K562 (cell line): ENCODE data around the gene TRAPPC2L. TPM values are rescaled to one million over a fixed set of nuclear protein-coding genes. Genes with fewer than 3 reads are reported as not detected.
A peak's percentile ranks its signal among the peaks of the same experiment; 100 is the strongest.

Experiments used
- CTCF ChIP-seq, 3 experiments: IDR thresholded peaks in 2 of 3; conservative IDR thresholded peaks in 1 of 3; 2 replicates each; pipeline ENCODE4 v1.5.1; 2011 to 2012; ENCODE audit warnings: low read length in 3 of 3, mild to moderate bottlenecking in 3 of 3, control low read depth in 2 of 3, improper control_type of control experiment in 1 of 3, inconsistent platforms in 1 of 3, low read depth in 1 of 3, mixed read lengths in 1 of 3, moderate library complexity in 1 of 3; ENCODE audit not compliant: insufficient read depth in 2 of 3
- ELF4 ChIP-seq: fragments of 450-650 bp; formaldehyde crosslinking; IDR thresholded peaks from 2 replicates; pipeline ENCODE4 v1.4.0; 2022; ENCODE audit warnings: missing genetic modification characterization
- GABPB1 ChIP-seq: sonication (generic); formaldehyde crosslinking; IDR thresholded peaks from 2 replicates; pipeline ENCODE4 v1.8.0; 2022; ENCODE audit warnings: mild to moderate bottlenecking, missing genetic modification reagents
- HDAC1 ChIP-seq, 2 experiments: fragments of 450-650 bp; IDR thresholded peaks; 2 replicates each; pipeline ENCODE4 v1.6.1; 2016 to 2017; ENCODE audit warnings: inconsistent platforms in 1 of 2, mild to moderate bottlenecking in 1 of 2, moderate library complexity in 1 of 2
- HNRNPLL ChIP-seq: fragments of 200-400 bp; formaldehyde crosslinking; IDR thresholded peaks from 2 replicates; pipeline ENCODE4 v1.6.1; 2017; ENCODE audit warnings: low read length, low read depth, mild to moderate bottlenecking; ENCODE audit not compliant: poor library complexity, severe bottlenecking
- KDM4B ChIP-seq, 2 experiments: fragments of 450-650 bp in 1 of 2; sonication (generic) in 1 of 2; IDR thresholded peaks; 2 replicates each; pipeline ENCODE4 v1.6.1; 2016 to 2017; ENCODE audit warnings: borderline replicate concordance in 2 of 2, antibody characterized with exemption in 1 of 2, low read depth in 1 of 2, mild to moderate bottlenecking in 1 of 2
- LCOR ChIP-seq: sonication (generic); formaldehyde crosslinking; IDR thresholded peaks from 2 replicates; pipeline ENCODE4 v1.8.0; 2022; ENCODE audit warnings: mild to moderate bottlenecking, missing genetic modification reagents
- MEF2A ChIP-seq: IDR thresholded peaks from 2 replicates; pipeline ENCODE4 v1.6.1; 2011; ENCODE audit warnings: low read depth, mild to moderate bottlenecking, low read length, moderate library complexity; ENCODE audit not compliant: control insufficient read depth
- PHF21A ChIP-seq: fragments of 450-650 bp; IDR thresholded peaks from 2 replicates; pipeline ENCODE4 v1.6.1; 2017; ENCODE audit warnings: low read depth, borderline replicate concordance
- POLR2A ChIP-seq: fragments of 450-650 bp; conservative IDR thresholded peaks from 2 replicates; pipeline ENCODE4 v1.6.1; 2016
- POLR2AphosphoS2 ChIP-seq: IDR thresholded peaks from 2 replicates; pipeline ENCODE4 v1.6.1; 2012; ENCODE audit warnings: low read length, improper control_type of control experiment
- RAD21 ChIP-seq, 2 experiments: fragments of 250-450 bp in 1 of 2; fragments of 450-650 bp in 1 of 2; sonication (Bioruptor Pico) in 1 of 2; formaldehyde crosslinking in 1 of 2; IDR thresholded peaks in 1 of 2; conservative IDR thresholded peaks in 1 of 2; 2 replicates each; pipeline versions ENCODE4 v1.4.0 to v1.8.0; 2020 to 2022; ENCODE audit warnings: mild to moderate bottlenecking in 2 of 2, moderate library complexity in 1 of 2
- SIRT6 ChIP-seq: IDR thresholded peaks from one replicate; pipeline ENCODE4 v1.6.1; 2012; ENCODE audit warnings: low read depth, mild to moderate bottlenecking, control low read depth, inconsistent platforms, low read length, moderate library complexity
- SP1 ChIP-seq: sonication (generic); formaldehyde crosslinking; IDR thresholded peaks from 2 replicates; pipeline ENCODE4 v1.8.1; 2022; ENCODE audit warnings: mild to moderate bottlenecking, missing genetic modification reagents
- SUPT5H ChIP-seq: fragments of 450-650 bp; IDR thresholded peaks from 2 replicates; pipeline ENCODE4 v1.6.1; 2016
- TCF3 ChIP-seq: sonication (generic); formaldehyde crosslinking; IDR thresholded peaks from 2 replicates; pipeline ENCODE4 v1.4.0; 2020; ENCODE audit warnings: mild to moderate bottlenecking, missing genetic modification reagents
- TCF7 ChIP-seq: sonication (generic); IDR thresholded peaks from 2 replicates; pipeline ENCODE4 v1.6.1; 2016; ENCODE audit warnings: antibody characterized with exemption, borderline replicate concordance
- ZBTB9 ChIP-seq: fragments of 450-650 bp; formaldehyde crosslinking; IDR thresholded peaks from 2 replicates; pipeline ENCODE4 v1.4.0; 2020; ENCODE audit warnings: mild to moderate bottlenecking, moderate library complexity
- ZNF143 ChIP-seq: sonication (generic); formaldehyde crosslinking; IDR thresholded peaks from 2 replicates; pipeline ENCODE4 v1.9.0; 2022; ENCODE audit warnings: mild to moderate bottlenecking, missing genetic modification reagents
- ZNF311 ChIP-seq: fragments of 250-450 bp; sonication (Bioruptor Pico); IDR thresholded peaks from 2 replicates; pipeline ENCODE4 v1.4.0; 2020; ENCODE audit warnings: mild to moderate bottlenecking, moderate library complexity
- ZNF551 ChIP-seq: fragments of 250-450 bp; sonication (Bioruptor Pico); IDR thresholded peaks from 2 replicates; pipeline ENCODE4 v1.5.0; 2021; ENCODE audit warnings: mild to moderate bottlenecking, moderate library complexity
- polyA plus RNA-seq, 8 experiments: library from polyadenylated mRNA; depleted of rRNA in 4 of 8; stranded (reverse) in 5 of 8; unstranded in 3 of 8; fragments of >200 nt; fragmentation: Nextera tagmentation in 2 of 8; fragmentation: Illumina TruSeq in 1 of 8; extraction: Ambion mirVana in 2 of 8; extraction: Trizol in 1 of 8; gene quantifications; 2 replicates each; pipeline versions ENCODE4 v1.2.1 to v1.2.3, GENCODE V29; 2011 to 2014; ENCODE audit warnings: inconsistent platforms in 1 of 8, missing spikeins in 1 of 8
- total RNA-seq, 7 experiments: library from RNA; depleted of rRNA in 6 of 7; stranded (reverse); fragments of >200 nt in 6 of 7; fragmentation: Illumina TruSeq in 2 of 7; extraction: Trizol in 2 of 7; gene quantifications; 2 replicates each; pipeline versions ENCODE4 v1.2.1 to v1.2.3, GENCODE V29; 2011 to 2021; ENCODE audit warnings: low replicate concordance in 1 of 7
- TF ChIP-seq, protein P1 (sequence below): fragments of 250-450 bp; sonication (Bioruptor Pico); IDR thresholded peaks from 2 replicates; pipeline ENCODE4 v1.4.0; 2020; ENCODE audit warnings: mild to moderate bottlenecking, moderate library complexity
- TF ChIP-seq, protein P2 (sequence below): fragments of 450-650 bp; IDR thresholded peaks from 2 replicates; pipeline ENCODE4 v1.6.1; 2017; ENCODE audit warnings: mild to moderate bottlenecking, moderate library complexity

The TRAPPC2L gene
- total and polyA plus RNA-seq, 9 of the 15 experiments (the other 6 are each of a cell fraction or from before 2014, with no cell fraction given), result 60.4 to 398 (median 97.5) TPM

DNA sequence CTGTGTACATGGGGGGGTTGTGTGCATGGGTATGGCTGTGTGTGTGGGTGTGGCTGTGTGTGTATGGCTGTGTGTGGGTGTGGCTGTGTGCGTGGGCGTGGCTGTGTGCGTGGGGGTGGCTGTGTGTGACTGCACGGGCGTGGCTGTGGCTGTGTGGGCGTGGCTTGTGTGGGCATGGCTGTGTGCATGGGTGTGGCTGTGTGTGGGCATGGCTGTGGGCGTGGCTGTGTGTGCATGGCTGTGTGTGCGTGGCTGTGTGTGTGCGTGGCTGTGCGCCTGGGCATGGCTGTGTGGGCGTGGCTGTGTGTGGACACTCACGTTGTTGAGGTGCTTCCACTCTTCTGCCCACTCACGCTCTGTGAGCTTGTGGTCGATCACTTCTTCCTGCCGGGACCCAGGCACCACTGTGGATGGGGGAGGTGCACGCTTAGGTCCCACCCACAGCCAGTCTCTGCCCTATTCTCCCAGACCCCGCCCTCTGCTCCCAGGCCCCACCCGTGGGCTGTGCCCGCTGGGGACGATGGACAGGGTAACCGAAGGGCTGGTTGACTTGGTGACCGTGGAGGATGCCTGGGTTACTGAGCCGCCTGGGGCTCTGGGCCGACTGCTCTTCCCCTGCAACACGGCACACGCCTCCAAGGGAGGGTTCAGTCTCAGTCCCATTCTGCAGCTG lies 25.6 kb downstream of the TRAPPC2L start (continued):
- TF ChIP-seq ZNF551 (CRISPR knock-in tag), result no peak
- TF ChIP-seq ZNF311 (CRISPR knock-in tag), result no peak
- TF ChIP-seq GABPB1 (CRISPR knock-in tag), result 0 out of 2 replicates have a peak, but pooled peaks have one; percentile 32
- TF ChIP-seq SIRT6, result no peak
- TF ChIP-seq SP1 (CRISPR knock-in tag), result peak; percentile 49; the same call in 1 of the 2 replicates
- TF ChIP-seq ZBTB9, result peak; percentile 99
- TF ChIP-seq MEF2A, result no peak
- TF ChIP-seq, protein P1, sequence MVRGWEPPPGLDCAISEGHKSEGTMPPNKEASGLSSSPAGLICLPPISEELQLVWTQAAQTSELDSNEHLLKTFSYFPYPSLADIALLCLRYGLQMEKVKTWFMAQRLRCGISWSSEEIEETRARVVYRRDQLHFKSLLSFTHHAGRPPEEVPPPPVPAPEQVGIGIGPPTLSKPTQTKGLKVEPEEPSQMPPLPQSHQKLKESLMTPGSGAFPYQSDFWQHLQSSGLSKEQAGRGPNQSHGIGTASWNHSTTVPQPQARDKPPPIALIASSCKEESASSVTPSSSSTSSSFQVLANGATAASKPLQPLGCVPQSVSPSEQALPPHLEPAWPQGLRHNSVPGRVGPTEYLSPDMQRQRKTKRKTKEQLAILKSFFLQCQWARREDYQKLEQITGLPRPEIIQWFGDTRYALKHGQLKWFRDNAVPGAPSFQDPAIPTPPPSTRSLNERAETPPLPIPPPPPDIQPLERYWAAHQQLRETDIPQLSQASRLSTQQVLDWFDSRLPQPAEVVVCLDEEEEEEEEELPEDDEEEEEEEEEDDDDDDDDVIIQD (CRISPR knock-in tag), result no peak
- TF ChIP-seq RAD21 (CRISPR knock-in tag; conservative IDR thresholded peaks at IDR 0.05 in 1 of 2, IDR thresholded peaks at IDR 0.05 in 1 of 2), result no peak
- peak; percentile 90 for TF ChIP-seq HNRNPLL
- TF ChIP-seq POLR2AphosphoS2, result peak; percentile 83; the same call in 1 of the 2 replicates
- no peak for TF ChIP-seq TCF7
- no peak for TF ChIP-seq ZNF143 (CRISPR knock-in tag)
- peak; percentile 85 for TF ChIP-seq SUPT5H
- peak in 1 of 2 experiments; percentile 88; a peak in 3 of 4 replicates for TF ChIP-seq HDAC1 (IDR thresholded peaks at IDR 0.05)
- no peak for TF ChIP-seq CTCF (IDR thresholded peaks at IDR 0.05 in 2 of 3, conservative IDR thresholded peaks at IDR 0.05 in 1 of 3; ENCODE audit: insufficient read depth in 2 of 3, low read depth in 1 of 3, low read length in 3 of 3)
- peak; percentile 22; the same call in 1 of the 2 replicates for TF ChIP-seq TCF3 (CRISPR knock-in tag)
- TF ChIP-seq KDM4B (IDR thresholded peaks at IDR 0.05; ENCODE audit: borderline replicate concordance in 2 of 2, low read depth in 1 of 2), result 0 out of 4 replicates have a peak, but pooled peaks of 1 of the 2 experiments have one; percentile 20
- peak; percentile 63; the same call in 1 of the 2 replicates for TF ChIP-seq POLR2A
- no peak for TF ChIP-seq PHF21A
- TF ChIP-seq, protein P2, sequence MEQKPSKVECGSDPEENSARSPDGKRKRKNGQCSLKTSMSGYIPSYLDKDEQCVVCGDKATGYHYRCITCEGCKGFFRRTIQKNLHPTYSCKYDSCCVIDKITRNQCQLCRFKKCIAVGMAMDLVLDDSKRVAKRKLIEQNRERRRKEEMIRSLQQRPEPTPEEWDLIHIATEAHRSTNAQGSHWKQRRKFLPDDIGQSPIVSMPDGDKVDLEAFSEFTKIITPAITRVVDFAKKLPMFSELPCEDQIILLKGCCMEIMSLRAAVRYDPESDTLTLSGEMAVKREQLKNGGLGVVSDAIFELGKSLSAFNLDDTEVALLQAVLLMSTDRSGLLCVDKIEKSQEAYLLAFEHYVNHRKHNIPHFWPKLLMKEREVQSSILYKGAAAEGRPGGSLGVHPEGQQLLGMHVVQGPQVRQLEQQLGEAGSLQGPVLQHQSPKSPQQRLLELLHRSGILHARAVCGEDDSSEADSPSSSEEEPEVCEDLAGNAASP, result no peak
- TF ChIP-seq ELF4 (CRISPR knock-in tag), result 0 out of 2 replicates have a peak, but pooled peaks have one; percentile 43
- TF ChIP-seq LCOR (CRISPR knock-in tag), result no peak
